OCI-LY1 (cell line): ENCODE results near the gene INO80B.

Experiments
- H2AFZ ChIP-seq: fragments of 200-600 bp; sonication (generic), shearing (Covaris generic); 2 replicates; pipeline ENCODE4 v1.6.0; 2014; ENCODE audit warnings: antibody characterized with exemption, mild to moderate bottlenecking, low read length
- H3F3A ChIP-seq: fragments of 200-600 bp; sonication (generic), shearing (Covaris generic); 2 replicates; pipeline ENCODE4 v1.6.0; 2014; ENCODE audit warnings: mild to moderate bottlenecking, antibody characterized with exemption, low read length, moderate library complexity; ENCODE audit not compliant: insufficient read depth
- H3K27ac ChIP-seq: fragments of 200-600 bp; sonication (generic); 2 replicates; pipeline ENCODE4 v1.5.1; 2014; ENCODE audit warnings: low read length, mixed run types, mild to moderate bottlenecking, low read depth; ENCODE audit not compliant: poor library complexity, severe bottlenecking
- H3K27me3 ChIP-seq: fragments of 200-600 bp; sonication (generic); 2 replicates; pipeline ENCODE4 v1.6.0; 2014; ENCODE audit warnings: antibody characterized with exemption, mild to moderate bottlenecking, low read length, moderate library complexity; ENCODE audit not compliant: insufficient read depth
- H3K36me3 ChIP-seq: fragments of 200-600 bp; sonication (generic); 2 replicates; pipeline ENCODE4 v1.6.1; 2014; ENCODE audit warnings: mild to moderate bottlenecking, antibody characterized with exemption, low read length, moderate library complexity, mixed read lengths; ENCODE audit not compliant: insufficient read depth
- H3K4me1 ChIP-seq: fragments of 200-600 bp; sonication (generic); 2 replicates; pipeline ENCODE4 v1.5.1; 2014; ENCODE audit warnings: mild to moderate bottlenecking, low read length, moderate library complexity; ENCODE audit not compliant: insufficient read depth, severe bottlenecking
- H3K4me2 ChIP-seq: fragments of 200-600 bp; sonication (generic), shearing (Covaris generic); 2 replicates; pipeline ENCODE4 v1.6.1; 2014; ENCODE audit warnings: low read length
- H3K4me3 ChIP-seq: fragments of 200-600 bp; sonication (generic); 2 replicates; pipeline ENCODE4 v1.5.1; 2014; ENCODE audit warnings: low read length, low read depth, mild to moderate bottlenecking, mixed read lengths; ENCODE audit not compliant: poor library complexity, severe bottlenecking
- H3K79me2 ChIP-seq: fragments of 200-600 bp; shearing (Covaris generic); 2 replicates; pipeline ENCODE4 v1.6.1; 2016; ENCODE audit warnings: mixed run types, low read length, mixed read lengths; ENCODE audit not compliant: insufficient read depth
- H3K9ac ChIP-seq: fragments of 200-600 bp; sonication (generic), shearing (Covaris generic); 2 replicates; pipeline ENCODE4 v1.6.1; 2014; ENCODE audit warnings: mild to moderate bottlenecking, low read length, mixed read lengths
- H3K9me2 ChIP-seq: fragments of 200-600 bp; sonication (generic), shearing (Covaris generic); 2 replicates; pipeline ENCODE4 v1.6.1; 2014; ENCODE audit warnings: low read depth, mild to moderate bottlenecking, low read length, mixed read lengths
- H3K9me3 ChIP-seq: fragments of 200-600 bp; shearing (Covaris generic); 2 replicates; pipeline ENCODE4 v1.6.1; 2014; ENCODE audit warnings: low read length, mixed read lengths
- H4K20me1 ChIP-seq: fragments of 200-600 bp; sonication (generic), shearing (Covaris generic); 2 replicates; pipeline ENCODE4 v1.6.0; 2016; ENCODE audit warnings: mild to moderate bottlenecking, low read length; ENCODE audit not compliant: insufficient read depth
- EZH2 ChIP-seq: fragments of 200-600 bp; sonication (generic), shearing (Covaris generic); IDR thresholded peaks from 2 replicates; pipeline ENCODE4 v1.8.0; 2017; ENCODE audit warnings: borderline replicate concordance, mixed run types, mild to moderate bottlenecking, antibody characterized with exemption, low read length, moderate library complexity, mixed read lengths
- TF ChIP-seq, protein P1 (sequence below): fragments of 200-600 bp; sonication (generic), shearing (Covaris generic); IDR thresholded peaks from 2 replicates; pipeline ENCODE4 v1.5.1; 2017; ENCODE audit warnings: mild to moderate bottlenecking, antibody characterized with exemption, low read length, moderate library complexity, mixed read lengths

INO80B gene

DNA sequence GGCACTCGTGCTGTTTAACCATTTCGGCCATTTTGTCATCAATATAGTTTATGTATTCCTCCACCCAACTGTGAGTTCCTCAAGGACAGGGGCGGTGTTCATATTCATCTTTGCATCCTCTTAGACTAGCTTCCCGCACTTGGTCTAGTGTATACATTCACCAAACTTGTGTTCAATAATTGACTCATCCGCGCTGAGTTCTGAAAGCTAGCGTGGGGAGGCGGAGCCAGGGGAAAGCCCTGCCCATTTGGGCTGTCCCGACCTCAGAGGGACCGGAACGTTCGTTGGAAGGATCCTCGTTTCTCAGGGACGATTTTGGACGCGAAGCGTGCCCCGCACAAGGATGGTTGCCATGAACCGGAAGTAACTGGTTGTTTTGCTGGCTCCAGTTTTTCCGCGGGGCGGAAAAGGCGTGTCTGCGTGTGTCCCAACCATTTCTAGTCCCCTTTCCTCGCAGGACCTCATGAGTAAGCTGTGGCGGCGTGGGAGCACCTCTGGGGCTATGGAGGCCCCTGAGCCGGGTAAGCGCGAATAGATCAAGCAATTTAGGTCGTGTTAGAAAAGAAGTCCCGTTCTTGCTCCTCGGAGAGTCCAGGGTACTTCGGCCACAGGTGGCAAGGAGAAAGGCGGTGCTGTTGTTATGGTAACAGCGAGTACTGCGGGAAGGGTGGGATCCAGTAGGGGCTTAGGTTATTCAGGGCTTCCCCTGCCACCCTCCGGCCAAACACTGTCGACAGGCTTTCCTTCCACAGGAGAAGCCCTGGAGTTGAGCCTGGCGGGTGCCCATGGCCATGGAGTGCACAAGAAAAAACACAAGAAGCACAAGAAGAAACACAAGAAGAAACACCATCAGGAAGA, at the start of gene INO80B:
Gene INO80B, plus strand, starts transcription at position 434 of the 858 bp plus-strand sequence. Its CDS starts 30 bp downstream, at position 464.
- Histone ChIP-seq H3K36me3 (no peaks in the 10 kb centered on the region), H3K27ac (peak within 1 kb of the TSS; percentile 9), H2AFZ (peak within 1 kb of the TSS; percentile 43), H3K27me3 (no peaks in the 10 kb centered on the region), H3F3A (no peaks in the 10 kb centered on the region), H4K20me1 (no peaks in the 10 kb centered on the region), H3K4me3 (peak within 1 kb of the TSS; percentile 80), H3K4me2 (peak within 1 kb of the TSS; percentile 81), H3K9ac (peak within 1 kb of the TSS; percentile 67), H3K9me3 (no peaks in the 10 kb centered on the region), H3K4me1 (peaks cover 49% of the 10 kb centered on the region), H3K79me2 (no peaks in the 10 kb centered on the region), H3K9me2 (no peaks in the 10 kb centered on the region)
- TF ChIP-seq EZH2, result no peak
- TF ChIP-seq, protein P1, sequence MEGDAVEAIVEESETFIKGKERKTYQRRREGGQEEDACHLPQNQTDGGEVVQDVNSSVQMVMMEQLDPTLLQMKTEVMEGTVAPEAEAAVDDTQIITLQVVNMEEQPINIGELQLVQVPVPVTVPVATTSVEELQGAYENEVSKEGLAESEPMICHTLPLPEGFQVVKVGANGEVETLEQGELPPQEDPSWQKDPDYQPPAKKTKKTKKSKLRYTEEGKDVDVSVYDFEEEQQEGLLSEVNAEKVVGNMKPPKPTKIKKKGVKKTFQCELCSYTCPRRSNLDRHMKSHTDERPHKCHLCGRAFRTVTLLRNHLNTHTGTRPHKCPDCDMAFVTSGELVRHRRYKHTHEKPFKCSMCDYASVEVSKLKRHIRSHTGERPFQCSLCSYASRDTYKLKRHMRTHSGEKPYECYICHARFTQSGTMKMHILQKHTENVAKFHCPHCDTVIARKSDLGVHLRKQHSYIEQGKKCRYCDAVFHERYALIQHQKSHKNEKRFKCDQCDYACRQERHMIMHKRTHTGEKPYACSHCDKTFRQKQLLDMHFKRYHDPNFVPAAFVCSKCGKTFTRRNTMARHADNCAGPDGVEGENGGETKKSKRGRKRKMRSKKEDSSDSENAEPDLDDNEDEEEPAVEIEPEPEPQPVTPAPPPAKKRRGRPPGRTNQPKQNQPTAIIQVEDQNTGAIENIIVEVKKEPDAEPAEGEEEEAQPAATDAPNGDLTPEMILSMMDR, result peak; percentile 6; the same call in 1 of the 2 replicates

DNA sequence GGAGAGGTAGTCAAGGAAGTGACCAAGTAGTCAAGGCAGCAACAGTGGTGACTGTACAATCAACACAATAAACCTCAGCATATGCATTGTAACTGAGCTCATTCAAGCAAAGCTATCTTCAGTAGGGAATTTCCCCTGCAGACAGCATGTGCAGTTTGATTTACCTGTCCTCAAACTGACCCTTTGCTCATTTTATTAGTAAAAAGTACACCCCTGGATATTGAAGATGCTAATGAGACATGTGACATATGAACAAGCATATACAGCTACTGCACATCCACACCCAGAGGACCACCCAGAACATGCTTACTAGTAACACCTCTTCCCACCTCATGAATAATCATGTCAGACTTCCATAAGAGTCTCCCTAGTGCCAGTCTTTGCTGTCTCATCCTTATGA, 48.9 kb upstream of the INO80B start:
- Histone ChIP-seq H3K36me3 (no peaks in the 10 kb centered on the region), H3K4me2 (no peak overlapping the region), H4K20me1 (no peaks in the 10 kb centered on the region), H3K9me2 (no peaks in the 10 kb centered on the region), H3F3A (no peaks in the 10 kb centered on the region), H3K4me3 (no peak overlapping the region), H3K9me3 (no peaks in the 10 kb centered on the region), H2AFZ (no peak overlapping the region), H3K9ac (no peak overlapping the region), H3K27me3 (peaks cover 8% of the 10 kb centered on the region; the same call in 1 of the 2 replicates), H3K27ac (no peak overlapping the region), H3K79me2 (no peaks in the 10 kb centered on the region), H3K4me1 (no peaks in the 10 kb centered on the region)
- no peak for TF ChIP-seq EZH2
- TF ChIP-seq, protein P1, result no peak

GRCh38 chr2:74407682-74408081, 47.2 kb upstream of the INO80B start:
- Histone ChIP-seq H3K36me3 (no peaks in the 10 kb centered on the region), H3K9me2 (no peaks in the 10 kb centered on the region), H3K4me1 (no peaks in the 10 kb centered on the region), H3K9me3 (no peaks in the 10 kb centered on the region), H2AFZ (no peak overlapping the region), H3K27me3 (peaks cover 8% of the 10 kb centered on the region; the same call in 1 of the 2 replicates), H3K4me2 (no peak overlapping the region), H3K4me3 (no peak overlapping the region), H4K20me1 (no peaks in the 10 kb centered on the region), H3F3A (no peaks in the 10 kb centered on the region), H3K79me2 (no peaks in the 10 kb centered on the region), H3K27ac (no peak overlapping the region), H3K9ac (no peak overlapping the region)
- no peak for TF ChIP-seq EZH2
- TF ChIP-seq, protein P1, result no peak
